Measurements from ENCODE around the gene PLXNB2. TPM values are rescaled to one million over a fixed set of nuclear protein-coding genes. Genes with fewer than 3 reads are reported as not detected.

Gene PLXNB2
- total RNA-seq, 1 donor from 2014 or later, result 180 TPM

DNA sequence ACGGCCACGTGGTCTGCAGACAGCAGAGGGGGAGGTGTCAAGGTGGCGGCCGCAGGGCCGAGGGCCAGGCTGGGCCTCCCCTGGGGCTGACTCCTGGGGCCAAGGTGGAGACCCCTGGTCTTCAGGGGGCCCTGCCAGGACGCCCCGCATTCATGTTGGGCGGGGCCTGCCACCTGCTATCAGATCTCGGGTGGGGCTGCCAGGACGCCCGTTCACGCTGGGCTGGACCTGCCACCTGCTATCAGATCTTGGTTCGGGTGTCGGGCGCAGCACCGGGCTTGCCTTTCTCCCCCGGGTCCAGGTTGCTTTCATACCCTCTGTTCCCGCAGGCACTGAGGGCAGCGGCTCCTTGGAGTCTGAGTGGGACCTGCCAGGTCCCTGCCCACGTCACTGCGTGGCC is 21.2 kb downstream of the PLXNB2 start:
- H3K4me3 ChIP-seq, result no peak overlapping the region
- H3K36me3 ChIP-seq, result peaks cover 4 to 82% of the 10 kb centered on the region in 2 donors
- no peak for DNase-seq (ENCODE audit: extremely low spot score in 2 of 2)
- H3K27me3 ChIP-seq, result no peaks in the 10 kb centered on the region
- H3K4me1 ChIP-seq, result peaks cover 12% of the 10 kb centered on the region
- no peak overlapping the region for H3K27ac ChIP-seq
- intact Hi-C loops (cut with DNase I), result no loop called here
- H3K9me3 ChIP-seq, result no peaks in the 10 kb centered on the region
- TF ChIP-seq POLR2AphosphoS5 (IDR thresholded peaks at IDR 0.05; ENCODE audit: insufficient read depth in 1 of 2, low read depth in 1 of 2) (no peak), CTCF (IDR thresholded peaks at IDR 0.05) (no peak), POLR2A (IDR thresholded peaks at IDR 0.05) (no peak)

DNA sequence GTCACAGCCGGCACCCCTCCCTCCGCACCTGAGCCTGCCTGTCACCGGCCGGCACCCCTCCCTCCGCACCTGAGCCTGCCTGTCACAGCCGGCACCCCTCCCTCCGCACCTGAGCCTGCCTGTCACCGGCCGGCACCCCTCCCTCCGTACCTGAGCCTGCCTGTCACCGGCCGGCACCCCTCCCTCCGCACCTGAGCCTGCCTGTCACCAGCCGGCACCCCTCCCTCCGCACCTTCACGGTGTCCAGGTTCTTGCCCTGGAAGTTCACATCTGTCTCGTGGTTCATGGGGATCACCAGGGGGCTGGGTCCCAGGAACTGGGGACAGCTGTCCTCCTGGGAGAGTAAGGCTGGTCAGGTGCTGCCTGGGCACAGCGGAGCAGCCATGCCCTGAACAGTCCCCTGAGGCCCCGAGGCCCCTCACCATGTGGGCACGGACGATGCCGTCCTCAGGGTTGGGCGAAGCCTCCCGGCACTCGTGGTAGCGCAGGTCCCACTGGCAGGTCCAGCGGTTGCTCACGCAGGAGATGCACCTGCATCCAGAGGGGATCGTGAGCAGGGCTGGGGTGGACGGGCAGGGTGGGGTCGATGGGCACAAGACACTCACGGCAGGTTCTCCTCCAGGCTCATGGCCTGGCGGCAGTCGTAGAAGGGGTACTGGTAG is 21.7 kb downstream of the PLXNB2 start:
- H3K27me3 ChIP-seq, result no peaks in the 10 kb centered on the region
- no peak for DNase-seq (ENCODE audit: extremely low spot score in 2 of 2)
- H3K36me3 ChIP-seq, result peaks cover 4 to 88% of the 10 kb centered on the region in 2 donors
- no peak overlapping the region for H3K4me3 ChIP-seq
- peaks cover 12% of the 10 kb centered on the region for H3K4me1 ChIP-seq
- H3K9me3 ChIP-seq, result no peaks in the 10 kb centered on the region
- no peak for TF ChIP-seq CTCF (IDR thresholded peaks at IDR 0.05)
- no peak for TF ChIP-seq POLR2AphosphoS5 (IDR thresholded peaks at IDR 0.05; ENCODE audit: insufficient read depth in 1 of 2, low read depth in 1 of 2)
- no peak for TF ChIP-seq POLR2A (IDR thresholded peaks at IDR 0.05)
- intact Hi-C loops (cut with DNase I), result no loop called here
- H3K27ac ChIP-seq, result no peak overlapping the region

DNA sequence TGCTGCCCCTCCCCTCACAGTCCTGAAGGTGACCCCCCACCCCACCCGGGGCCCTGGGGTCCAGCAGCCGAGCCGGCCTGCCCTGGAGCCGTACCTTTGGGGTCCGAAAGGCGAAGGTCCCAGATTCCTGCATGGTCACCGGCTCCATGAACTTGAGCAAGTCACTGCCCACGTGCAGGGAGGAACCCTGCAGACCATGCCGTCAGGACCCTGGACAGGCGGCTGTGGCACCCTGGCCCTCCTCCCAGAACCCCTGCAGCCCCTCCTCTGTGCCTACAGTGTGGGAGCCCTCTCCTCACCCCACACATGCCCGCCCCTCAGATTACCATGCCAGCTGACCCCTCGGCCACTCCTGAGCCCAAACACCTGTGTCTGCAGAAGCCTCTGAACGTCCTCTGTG is 23.0 kb downstream of the PLXNB2 start:
- H3K4me3 ChIP-seq, result no peak overlapping the region
- H3K27me3 ChIP-seq, result no peaks in the 10 kb centered on the region
- H3K4me1 ChIP-seq, result peaks cover 12% of the 10 kb centered on the region
- no peak for DNase-seq (ENCODE audit: extremely low spot score in 2 of 2)
- intact Hi-C loops (cut with DNase I), result loop anchor here (5.0 kb wide), 1 partner anchor 58 kb away; the partner anchor contains the start of gene PPP6R2
- H3K36me3 ChIP-seq, result peaks cover 4 to 90% of the 10 kb centered on the region in 2 donors
- peak overlapping the region; percentile 18 for H3K27ac ChIP-seq
- H3K9me3 ChIP-seq, result no peaks in the 10 kb centered on the region
- no peak for TF ChIP-seq CTCF (IDR thresholded peaks at IDR 0.05)
- no peak for TF ChIP-seq POLR2A (IDR thresholded peaks at IDR 0.05)
- no peak for TF ChIP-seq POLR2AphosphoS5 (IDR thresholded peaks at IDR 0.05; ENCODE audit: insufficient read depth in 1 of 2, low read depth in 1 of 2)

GRCh38 chr22:50283821-50284220 is 23.6 kb downstream of the PLXNB2 start:
- Histone ChIP-seq H3K4me3 (no peak overlapping the region), H3K9me3 (no peaks in the 10 kb centered on the region), H3K36me3 (peaks cover 4 to 90% of the 10 kb centered on the region in 2 donors), H3K4me1 (peaks cover 12% of the 10 kb centered on the region), H3K27ac (no peak overlapping the region), H3K27me3 (no peaks in the 10 kb centered on the region)
- intact Hi-C loops (cut with DNase I), result loop anchor here (5.0 kb wide), 1 partner anchor 58 kb away; the partner anchor contains the start of gene PPP6R2
- no peak for DNase-seq (ENCODE audit: extremely low spot score in 2 of 2)
- TF ChIP-seq POLR2A (IDR thresholded peaks at IDR 0.05) (no peak), POLR2AphosphoS5 (IDR thresholded peaks at IDR 0.05; ENCODE audit: insufficient read depth in 1 of 2, low read depth in 1 of 2) (no peak), CTCF (IDR thresholded peaks at IDR 0.05) (no peak)

All from vagina (tissue), 2 donors.